Measurements from ENCODE around the gene CDC25C. TPM values are rescaled to one million over a fixed set of nuclear protein-coding genes. Genes with fewer than 3 reads are reported as not detected.
A peak's percentile ranks its signal among the peaks of the same experiment; 100 is the strongest.

The CDC25C gene
- total RNA-seq, result 10 to 100 TPM; 19.1 to 19.2 TPM

DNA sequence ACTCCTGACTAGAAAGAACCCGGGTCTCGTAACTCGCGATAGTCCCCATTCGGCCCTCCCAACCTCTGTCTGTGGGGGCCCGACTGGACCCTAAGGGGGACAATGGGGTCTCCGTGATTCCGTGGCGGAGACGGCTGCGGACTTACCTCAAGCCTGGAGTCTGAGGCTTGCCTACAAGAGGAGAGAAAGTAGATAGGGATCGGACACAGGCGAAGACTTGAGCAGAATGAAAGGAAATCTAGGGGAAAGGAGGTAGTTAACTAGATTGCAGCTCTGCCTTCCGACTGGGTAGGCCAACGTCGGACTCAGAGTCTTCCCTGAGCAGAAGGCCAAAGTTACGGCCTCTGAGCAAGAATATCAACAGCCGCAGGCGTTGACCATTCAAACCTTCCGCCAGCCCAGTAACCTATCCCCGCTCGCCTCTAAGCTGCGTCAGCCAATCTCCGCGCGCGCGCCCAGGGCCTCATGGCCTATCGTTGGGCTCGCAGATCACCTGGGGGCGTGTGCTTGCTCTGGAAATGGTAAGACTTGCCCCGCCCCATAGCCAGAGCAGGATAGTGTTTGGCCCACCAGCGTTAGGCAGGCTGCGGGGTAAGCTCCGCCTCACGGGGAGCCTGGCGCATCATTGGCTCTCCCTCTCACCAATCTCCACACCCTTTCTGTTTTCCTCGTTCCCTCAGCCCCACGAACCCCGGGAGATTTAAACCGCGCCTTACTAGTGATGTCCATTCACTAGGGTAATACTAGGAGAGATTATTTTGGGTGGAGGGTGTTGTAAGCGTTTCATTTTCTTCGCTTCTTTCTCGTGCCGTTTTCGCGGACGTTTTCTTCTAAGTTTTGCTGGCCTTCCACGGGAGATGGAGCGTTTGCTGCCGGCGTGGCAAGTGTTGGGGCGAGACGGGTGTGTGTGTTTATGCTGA, at the start of gene CDC25C:
CDC25C (minus strand) TSS at position 356 of the 920 bp plus-strand sequence. CDS start 624 bp downstream, outside the sequence.
- peak; percentile 98 for DNase-seq
- H3K4me3 Mint-ChIP-seq, result peak within 1 kb of the TSS; percentile 83
- H3K27ac Mint-ChIP-seq, result peak within 1 kb of the TSS; percentile 81
- ChIA-PET POLR2A (interaction anchor here (0.6 to 3.5 kb wide), 7 partner anchors 9 to 212 kb away, joined by 3 to 24 read pairs (median 4); partner anchors contain the start of genes CDC23, ETF1, KDM3B and KIF20A), CTCF (interaction anchor here (0.8 to 5.8 kb wide), 5 partner anchors 15 to 296 kb away, joined by 3 to 113 read pairs (median 3); partner anchors contain the start of genes BRD8, KDM3B and KIF20A)
- H3K27me3 Mint-ChIP-seq, result no peaks in the 10 kb centered on the region
- peaks cover 23% of the 10 kb centered on the region for H3K4me1 Mint-ChIP-seq (ENCODE audit: low read depth)
- intact Hi-C loops (cut with micrococcal nuclease), result loop anchor here (1.0 to 2.0 kb wide), 3 partner anchors 24 to 133 kb away; partner anchors contain the start of genes CDC23 and EGR1
- no peaks in the 10 kb centered on the region for H3K9me3 Mint-ChIP-seq
- H3K36me3 Mint-ChIP-seq, result no peaks in the 10 kb centered on the region

DNA sequence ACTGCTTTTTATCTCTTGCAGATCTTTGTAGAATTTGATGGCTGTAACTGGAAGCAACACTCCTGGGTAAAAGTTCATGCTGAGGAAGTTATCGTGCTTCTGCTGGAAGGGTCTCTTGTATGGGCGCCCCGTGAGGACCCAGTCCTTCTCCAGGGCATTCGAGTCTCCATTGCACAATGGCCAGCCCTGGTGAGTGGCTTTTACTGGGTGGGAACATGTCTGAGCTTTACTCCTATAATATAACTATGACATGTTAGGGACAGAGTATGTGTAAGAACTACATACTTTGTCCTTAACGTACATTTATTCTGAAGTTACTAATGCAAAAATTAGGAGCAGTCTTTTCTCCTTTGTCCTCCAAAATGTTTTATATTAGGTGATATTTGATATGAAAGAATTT, 41.0 kb upstream of the CDC25C start:
- Mint-ChIP-seq H3K9me3 (no peaks in the 10 kb centered on the region), H3K27me3 (no peaks in the 10 kb centered on the region), H3K36me3 (peaks cover 9% of the 10 kb centered on the region), H3K4me1 (ENCODE audit: low read depth) (peaks cover 34% of the 10 kb centered on the region), H3K4me3 (no peak overlapping the region), H3K27ac (no peak overlapping the region)
- ChIA-PET CTCF (interaction anchor here (5.8 kb wide), 1 partner anchor 19 kb away, joined by 70 read pairs; the partner anchor contains the start of gene KDM3B), POLR2A (interaction anchor here (1.8 kb wide), 1 partner anchor 20 kb away, joined by 7 read pairs; the partner anchor contains the start of gene KDM3B)
- intact Hi-C loops (cut with micrococcal nuclease), result loop anchor here (5.0 kb wide), 1 partner anchor 35 kb away; no protein-coding TSS in a partner anchor
- no peak for DNase-seq

- peaks cover 34% of the 10 kb centered on the region for H3K4me1 Mint-ChIP-seq (ENCODE audit: low read depth)
- peaks cover 5% of the 10 kb centered on the region for H3K36me3 Mint-ChIP-seq
- H3K9me3 Mint-ChIP-seq, result no peaks in the 10 kb centered on the region
- CTCF ChIA-PET, result interaction anchor here (5.8 kb wide), 1 partner anchor 18 kb away, joined by 70 read pairs; the partner anchor contains the start of gene KDM3B
- H3K4me3 Mint-ChIP-seq, result no peak overlapping the region
- DNase-seq, result no peak
- POLR2A ChIA-PET, result interaction anchor here (1.8 kb wide), 1 partner anchor 20 kb away, joined by 7 read pairs; the partner anchor contains the start of gene KDM3B
- intact Hi-C loops (cut with micrococcal nuclease), result loop anchor here (5.0 kb wide), 1 partner anchor 35 kb away; no protein-coding TSS in a partner anchor
- H3K27me3 Mint-ChIP-seq, result no peaks in the 10 kb centered on the region
- no peak overlapping the region for H3K27ac Mint-ChIP-seq
Measured at GRCh38 chr5:138372225-138372624, 40.6 kb upstream of the CDC25C start.

GRCh38 chr5:138371454-138371853, 39.9 kb upstream of the CDC25C start:
- intact Hi-C loops (cut with micrococcal nuclease), result loop anchor here (5.0 kb wide), 1 partner anchor 36 kb away; no protein-coding TSS in a partner anchor
- Mint-ChIP-seq H3K4me1 (ENCODE audit: low read depth) (peaks cover 41% of the 10 kb centered on the region), H3K27me3 (no peaks in the 10 kb centered on the region), H3K36me3 (peaks cover 1% of the 10 kb centered on the region), H3K27ac (no peak overlapping the region), H3K4me3 (no peak overlapping the region), H3K9me3 (no peaks in the 10 kb centered on the region)
- ChIA-PET POLR2A (interaction anchor here (1.8 kb wide), 1 partner anchor 19 kb away, joined by 7 read pairs; the partner anchor contains the start of gene KDM3B), CTCF (interaction anchor here (0.7 to 5.8 kb wide), 4 partner anchors 18 to 190 kb away, joined by 3 to 70 read pairs (median 4); partner anchors contain the start of gene KDM3B)
- DNase-seq, result no peak

DNA sequence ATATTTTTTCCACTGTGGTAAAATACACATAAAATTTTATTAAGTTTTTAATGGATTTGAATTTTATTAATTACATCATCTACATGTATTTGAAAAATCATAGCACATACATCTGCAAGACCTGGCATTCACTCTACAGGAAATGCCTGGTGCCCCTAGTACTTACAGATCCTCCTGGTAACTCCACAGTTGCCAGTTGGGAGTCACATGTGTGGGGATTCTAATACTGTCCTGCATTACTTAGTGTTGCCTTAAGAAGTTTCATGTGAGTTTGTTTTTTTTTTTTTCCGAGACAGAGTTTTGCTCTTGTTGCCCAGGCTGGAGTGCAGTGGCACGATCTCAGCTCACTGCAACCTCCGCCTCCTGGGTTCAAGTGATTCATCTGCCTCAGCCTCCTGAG, 38.9 kb upstream of the CDC25C start:
- intact Hi-C loops (cut with micrococcal nuclease), result loop anchor here (5.0 kb wide), 1 partner anchor 37 kb away; no protein-coding TSS in a partner anchor
- Mint-ChIP-seq H3K36me3 (no peaks in the 10 kb centered on the region), H3K9me3 (no peaks in the 10 kb centered on the region), H3K27me3 (no peaks in the 10 kb centered on the region), H3K4me1 (ENCODE audit: low read depth) (peaks cover 44% of the 10 kb centered on the region), H3K4me3 (no peak overlapping the region), H3K27ac (no peak overlapping the region)
- no peak for DNase-seq
- CTCF ChIA-PET, result interaction anchor here (1.6 to 5.8 kb wide), 2 partner anchors 17 to 189 kb away, joined by 5 to 70 read pairs; partner anchors contain the start of gene KDM3B
- POLR2A ChIA-PET, result no interaction called here

DNA sequence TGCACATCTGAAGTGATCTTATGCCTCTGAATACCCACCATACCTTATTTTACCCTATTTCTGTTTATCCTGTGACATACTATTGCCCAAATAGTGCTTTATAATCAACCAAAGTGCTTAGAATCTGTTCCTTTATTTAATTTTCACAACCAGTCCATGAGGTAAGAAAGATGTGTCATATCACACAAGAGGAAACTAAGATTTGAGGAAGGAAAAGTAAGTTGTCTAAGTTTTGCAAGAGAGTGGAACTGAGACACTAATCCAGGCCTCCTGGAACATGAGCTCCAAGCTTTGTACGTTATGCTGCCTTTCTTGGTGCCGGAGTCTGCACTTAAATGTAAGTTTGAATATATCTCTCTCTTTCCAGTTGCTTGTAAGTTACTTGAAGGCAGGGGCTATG, 38.1 kb upstream of the CDC25C start:
- Mint-ChIP-seq H3K4me1 (ENCODE audit: low read depth) (peaks cover 45% of the 10 kb centered on the region), H3K9me3 (no peaks in the 10 kb centered on the region), H3K36me3 (no peaks in the 10 kb centered on the region), H3K27ac (no peak overlapping the region), H3K27me3 (no peaks in the 10 kb centered on the region), H3K4me3 (no peak overlapping the region)
- POLR2A ChIA-PET, result interaction anchor here (0.5 kb wide), 2 partner anchors 13 to 163 kb away, joined by 5 read pairs; no protein-coding TSS in a partner anchor
- CTCF ChIA-PET, result interaction anchor here (1.6 to 5.8 kb wide), 2 partner anchors 16 to 189 kb away, joined by 5 to 70 read pairs; partner anchors contain the start of gene KDM3B
- no peak for DNase-seq
- intact Hi-C loops (cut with micrococcal nuclease), result loop anchor here (5.0 kb wide), 1 partner anchor 38 kb away; no protein-coding TSS in a partner anchor

- ChIA-PET POLR2A (interaction anchor here (0.5 to 1.1 kb wide), 3 partner anchors 13 to 162 kb away, joined by 4 to 5 read pairs (median 5); partner anchors contain the start of gene KDM3B), CTCF (interaction anchor here (5.8 kb wide), 1 partner anchor 15 kb away, joined by 70 read pairs; the partner anchor contains the start of gene KDM3B)
- Mint-ChIP-seq H3K27ac (no peak overlapping the region), H3K36me3 (no peaks in the 10 kb centered on the region), H3K4me1 (ENCODE audit: low read depth) (peaks cover 45% of the 10 kb centered on the region), H3K9me3 (no peaks in the 10 kb centered on the region), H3K27me3 (no peaks in the 10 kb centered on the region), H3K4me3 (no peak overlapping the region)
- intact Hi-C loops (cut with micrococcal nuclease), result no loop called here
- no peak for DNase-seq
Measured at GRCh38 chr5:138369261-138369660, 37.7 kb upstream of the CDC25C start.

GRCh38 chr5:138366632-138367382, 35.2 kb upstream of the CDC25C start:
- ChIA-PET CTCF (interaction anchor here (1.4 kb wide), 1 partner anchor 14 kb away, joined by 4 read pairs; the partner anchor contains the start of gene KDM3B), POLR2A (no interaction called here)
- no peaks in the 10 kb centered on the region for H3K9me3 Mint-ChIP-seq
- H3K36me3 Mint-ChIP-seq, result no peaks in the 10 kb centered on the region
- H3K27ac Mint-ChIP-seq, result no peak overlapping the region
- H3K27me3 Mint-ChIP-seq, result no peaks in the 10 kb centered on the region
- no peak overlapping the region for H3K4me3 Mint-ChIP-seq
- no peak for DNase-seq
- intact Hi-C loops (cut with micrococcal nuclease), result no loop called here
- H3K4me1 Mint-ChIP-seq (ENCODE audit: low read depth), result peaks cover 35% of the 10 kb centered on the region

- Mint-ChIP-seq H3K4me3 (no peak overlapping the region), H3K27ac (no peak overlapping the region), H3K27me3 (no peaks in the 10 kb centered on the region), H3K9me3 (no peaks in the 10 kb centered on the region), H3K4me1 (ENCODE audit: low read depth) (peaks cover 44% of the 10 kb centered on the region), H3K36me3 (no peaks in the 10 kb centered on the region)
- CTCF ChIA-PET, result no interaction called here
- POLR2A ChIA-PET, result no interaction called here
- intact Hi-C loops (cut with micrococcal nuclease), result no loop called here
- DNase-seq, result no peak
Measured at GRCh38 chr5:138364576-138364975, 33.0 kb upstream of the CDC25C start.

DNA sequence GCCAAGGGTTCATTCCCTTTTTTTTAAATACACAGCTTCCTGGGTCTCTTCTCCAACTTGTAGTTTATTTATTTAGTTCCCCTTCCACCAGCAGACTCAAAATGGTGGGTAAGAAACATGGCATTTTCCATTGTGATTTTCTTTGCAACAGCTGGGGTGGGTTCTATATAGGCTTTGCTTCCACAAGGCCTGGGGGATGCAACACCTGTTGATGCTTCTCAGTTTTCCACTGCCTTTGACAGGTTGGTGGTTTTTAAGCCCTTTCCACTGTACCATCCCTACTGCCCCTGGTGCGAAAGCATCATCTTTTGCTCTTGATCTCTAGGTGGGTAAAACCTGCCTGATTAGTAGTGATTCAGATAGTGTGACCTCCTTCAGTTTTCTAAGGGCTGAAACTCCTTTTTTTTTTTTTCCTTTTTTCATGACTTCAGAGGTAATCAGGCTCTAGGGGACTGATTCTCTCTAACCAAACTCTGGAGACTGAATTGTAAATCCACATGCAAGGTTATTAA, 29.4 kb upstream of the CDC25C start:
- no peak for DNase-seq
- intact Hi-C loops (cut with micrococcal nuclease), result no loop called here
- Mint-ChIP-seq H3K9me3 (no peaks in the 10 kb centered on the region), H3K27me3 (no peaks in the 10 kb centered on the region), H3K4me3 (no peak overlapping the region), H3K4me1 (ENCODE audit: low read depth) (peaks cover 26% of the 10 kb centered on the region), H3K27ac (no peak overlapping the region), H3K36me3 (no peaks in the 10 kb centered on the region)
- CTCF ChIA-PET, result interaction anchor here (0.7 to 1.0 kb wide), 2 partner anchors 9 kb away, joined by 3 to 4 read pairs; partner anchors contain the start of gene KDM3B
- POLR2A ChIA-PET, result no interaction called here

- POLR2A ChIA-PET, result no interaction called here
- H3K4me1 Mint-ChIP-seq (ENCODE audit: low read depth), result peaks cover 38% of the 10 kb centered on the region
Measured at GRCh38 chr5:138359621-138360020, 28.0 kb upstream of the CDC25C start.

More at GRCh38 chr5:138359621-138360020, 28.0 kb upstream of the CDC25C start:
- CTCF ChIA-PET, result no interaction called here
- no peaks in the 10 kb centered on the region for H3K27me3 Mint-ChIP-seq
- H3K4me3 Mint-ChIP-seq, result no peak overlapping the region
- intact Hi-C loops (cut with micrococcal nuclease), result loop anchor here (10.0 kb wide), 1 partner anchor 325 kb away; the partner anchor contains the start of gene FAM13B
- no peak overlapping the region for H3K27ac Mint-ChIP-seq
- H3K9me3 Mint-ChIP-seq, result no peaks in the 10 kb centered on the region
- DNase-seq, result no peak
- no peaks in the 10 kb centered on the region for H3K36me3 Mint-ChIP-seq

Measured in activated CD4-positive, alpha-beta memory T cell treated with anti-CD3 and anti-CD28 coated beads for 36 hours (primary cell).